Right forelimb (tissue), 1 donor: Measurements from ENCODE around the gene TTC9.
"Not testable (repeated sequence)": the region's sequence is repeated elsewhere in the genome, so short reads cannot be mapped to it uniquely, and the experiment has no call there.

Experiments
- DNase-seq: peaks from one replicate; pipeline ENCODE4 v3.0.0-alpha.2; 2018

Gene TTC9

DNA sequence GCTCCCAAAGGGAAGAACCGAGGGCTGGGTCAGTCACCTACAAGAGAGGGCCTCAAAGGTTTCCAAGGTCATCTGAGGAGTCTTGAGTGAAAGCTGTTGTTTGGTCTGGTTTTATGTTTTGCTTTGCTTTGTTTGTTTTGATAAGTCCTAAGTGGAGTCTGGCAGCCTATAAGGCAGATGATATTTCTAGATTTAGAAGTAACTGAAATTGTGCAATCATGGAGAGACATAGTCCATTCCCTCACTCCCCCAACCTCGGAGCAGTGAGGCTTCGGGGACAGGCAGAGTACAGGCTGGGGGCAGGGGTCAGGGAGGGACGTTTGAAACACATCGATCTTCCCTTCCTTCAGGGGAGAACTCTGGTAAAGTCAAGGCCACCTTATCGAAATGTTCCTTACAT, 42.3 kb downstream of the TTC9 start:
- no peak for DNase-seq

GRCh38 chr14:70685474-70686197, 43.9 kb downstream of the TTC9 start:
- no peak for DNase-seq

GRCh38 chr14:70692210-70692609, 50.5 kb downstream of the TTC9 start:
- no peak for DNase-seq

- no peak for DNase-seq
Observed at GRCh38 chr14:70696026-70696425, 54.3 kb downstream of the TTC9 start.

- no peak for DNase-seq
Observed at GRCh38 chr14:70697701-70698100, 56.0 kb downstream of the TTC9 start.

GRCh38 chr14:70698288-70698687, 56.6 kb downstream of the TTC9 start:
- no peak for DNase-seq

- no peak for DNase-seq
Observed at GRCh38 chr14:70699646-70700045, 57.9 kb downstream of the TTC9 start.

- DNase-seq: no peak
Observed at GRCh38 chr14:70700955-70701585, 59.4 kb downstream of the TTC9 start.

- no peak for DNase-seq
Observed at GRCh38 chr14:70701610-70702009, 59.9 kb downstream of the TTC9 start.

GRCh38 chr14:70702161-70702560, 60.4 kb downstream of the TTC9 start:
- DNase-seq: no peak

DNA sequence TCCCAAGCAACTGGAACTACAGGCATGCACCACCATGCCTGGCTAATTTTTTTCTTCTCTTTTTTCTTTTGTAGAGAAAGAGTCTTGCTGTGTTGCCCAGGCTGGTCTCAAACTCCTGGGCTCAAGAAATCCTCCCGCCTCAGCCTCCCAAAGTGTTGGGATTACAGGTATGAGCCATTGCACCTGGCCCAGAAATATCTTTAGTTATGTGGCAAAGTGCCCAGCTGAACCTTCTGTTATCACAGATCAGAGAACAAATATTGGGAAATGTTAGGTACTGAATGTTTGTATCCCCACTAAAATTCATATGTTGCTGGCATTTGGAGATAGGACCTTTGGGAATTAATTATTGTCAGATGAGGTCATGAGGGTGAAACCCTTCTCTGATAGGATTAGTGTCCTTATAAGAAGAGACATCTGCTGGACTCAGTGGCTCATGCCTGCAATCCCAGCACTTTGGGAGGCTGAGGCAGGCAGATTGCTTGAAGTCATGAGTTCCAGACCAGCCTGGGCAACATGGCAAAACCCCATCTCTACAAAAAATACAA, 62.0 kb downstream of the TTC9 start:
- DNase-seq: not testable (repeated sequence)

DNA sequence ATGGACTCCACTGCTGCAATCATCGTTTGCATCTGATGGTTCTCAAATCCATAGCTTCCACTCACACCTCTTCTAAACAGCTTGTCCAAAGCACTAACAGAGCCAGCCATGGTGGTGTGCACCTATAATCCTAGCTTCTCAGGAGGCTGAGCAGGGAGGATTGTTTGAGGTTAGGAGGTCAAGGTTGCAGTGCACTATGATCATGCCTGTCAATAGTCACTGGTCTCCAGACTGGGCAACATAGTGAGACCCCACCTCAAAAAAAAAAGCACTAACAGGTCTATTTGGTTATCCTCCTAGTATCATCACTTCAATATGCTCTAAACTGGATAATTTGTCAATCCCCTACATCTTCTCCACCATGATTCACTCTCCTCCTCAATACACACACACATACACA, 63.2 kb downstream of the TTC9 start:
- no peak for DNase-seq

DNA sequence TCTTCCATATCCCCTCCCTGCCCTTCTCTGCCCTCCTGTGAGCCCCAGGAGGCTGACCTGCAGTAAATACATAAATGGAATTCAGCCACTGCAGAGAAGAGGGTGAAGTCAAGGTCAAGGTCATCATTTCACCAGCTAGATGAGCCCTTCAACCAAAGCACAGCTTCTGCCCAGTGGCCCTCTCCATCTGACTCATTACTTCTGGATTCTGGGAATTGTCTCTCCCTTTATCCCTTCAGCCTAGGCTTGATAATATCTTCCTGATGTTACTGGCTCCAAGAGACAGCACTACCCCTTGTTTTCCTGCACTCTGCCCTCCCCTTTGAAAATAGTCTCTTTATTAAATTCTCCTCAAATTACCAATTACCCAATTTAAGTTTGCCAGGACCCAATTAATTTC, 64.5 kb downstream of the TTC9 start:
- no peak for DNase-seq

GRCh38 chr14:70707138-70708038, 65.7 kb downstream of the TTC9 start:
- DNase-seq: no peak

DNA sequence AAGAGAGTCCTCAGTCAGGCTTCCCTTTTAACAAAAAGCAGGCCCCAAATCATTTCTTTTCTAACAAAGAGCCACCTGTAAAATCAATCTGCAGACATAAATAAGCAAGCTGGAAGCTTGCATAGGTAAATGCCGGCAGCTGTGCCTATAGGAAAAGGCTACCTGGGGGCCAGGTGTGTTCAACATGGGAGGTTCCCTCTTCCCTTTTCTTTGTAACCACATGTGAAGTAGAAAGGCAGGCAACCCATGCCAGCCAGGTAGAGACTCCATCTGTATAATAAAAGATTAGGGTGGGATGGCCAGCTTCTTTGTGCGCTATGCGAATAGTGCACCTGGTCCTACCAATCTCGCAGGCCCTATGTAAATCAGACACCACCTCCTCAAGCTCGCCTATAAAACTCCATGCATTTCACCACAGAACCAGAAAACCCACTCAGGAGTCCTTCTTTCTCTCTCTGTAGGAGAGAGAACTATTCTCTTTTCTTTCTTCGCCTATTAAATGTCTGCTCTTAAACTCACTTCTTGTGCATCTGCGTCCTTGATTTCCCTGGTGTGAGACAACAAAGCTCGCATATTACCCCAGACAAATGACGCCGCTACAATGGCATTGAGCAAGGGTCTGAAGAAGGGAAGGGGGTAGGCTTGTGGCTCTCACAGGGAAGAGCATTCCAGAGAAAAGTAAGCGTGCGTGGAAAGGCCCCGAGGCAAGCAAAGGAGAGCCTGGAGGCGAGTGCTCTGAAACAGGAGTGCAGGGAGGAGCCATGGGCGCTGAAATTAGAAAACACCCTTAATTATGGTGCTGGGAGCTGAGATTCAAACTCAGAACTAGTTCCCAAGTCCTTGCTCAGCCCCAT, 67.2 kb downstream of the TTC9 start:
- no peak for DNase-seq

GRCh38 chr14:70709726-70710382, 68.1 kb downstream of the TTC9 start:
- DNase-seq: no peak

- DNase-seq: no peak
Observed at GRCh38 chr14:70711451-70711850, 69.7 kb downstream of the TTC9 start.

DNA sequence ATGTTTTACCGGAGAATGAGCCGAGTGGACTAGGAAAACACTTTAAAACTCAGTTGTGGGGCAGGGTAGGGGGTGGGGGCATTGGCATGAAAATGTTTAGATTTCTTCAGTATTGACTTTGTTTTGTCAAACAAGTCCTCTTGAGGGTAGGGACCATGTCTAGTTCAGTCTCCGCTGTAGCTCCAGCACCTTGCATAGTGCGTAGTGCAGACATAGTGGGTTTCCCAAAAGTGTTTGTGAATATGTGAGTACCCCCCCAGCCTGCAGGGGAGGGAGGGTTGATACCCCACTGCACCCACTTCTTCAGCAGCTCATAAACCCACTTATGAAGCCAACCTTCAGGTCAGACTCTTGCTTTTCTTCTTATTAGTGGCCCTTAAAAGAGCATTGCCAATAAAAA, 71.4 kb downstream of the TTC9 start:
- DNase-seq: no peak

DNA sequence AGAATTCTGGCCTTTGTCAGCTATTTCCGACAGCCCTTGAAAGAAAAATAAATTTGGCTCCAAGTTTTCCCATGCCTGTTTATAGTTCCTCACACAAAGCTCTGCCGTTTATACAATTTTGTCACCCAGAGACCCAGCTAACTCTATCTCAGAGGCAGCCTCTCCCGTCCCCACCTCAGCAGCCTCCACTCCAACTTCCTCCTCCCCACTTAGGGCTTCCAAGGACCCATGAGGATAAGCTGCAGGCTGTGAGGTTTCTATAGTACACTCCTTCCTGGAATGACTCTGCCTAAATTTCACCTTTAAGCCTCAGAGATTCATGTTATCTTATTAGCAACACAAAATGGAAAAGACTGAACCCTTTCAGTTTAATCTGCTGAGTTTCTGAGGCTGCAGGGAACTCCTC, 71.8 kb downstream of the TTC9 start:
- no peak for DNase-seq

DNA sequence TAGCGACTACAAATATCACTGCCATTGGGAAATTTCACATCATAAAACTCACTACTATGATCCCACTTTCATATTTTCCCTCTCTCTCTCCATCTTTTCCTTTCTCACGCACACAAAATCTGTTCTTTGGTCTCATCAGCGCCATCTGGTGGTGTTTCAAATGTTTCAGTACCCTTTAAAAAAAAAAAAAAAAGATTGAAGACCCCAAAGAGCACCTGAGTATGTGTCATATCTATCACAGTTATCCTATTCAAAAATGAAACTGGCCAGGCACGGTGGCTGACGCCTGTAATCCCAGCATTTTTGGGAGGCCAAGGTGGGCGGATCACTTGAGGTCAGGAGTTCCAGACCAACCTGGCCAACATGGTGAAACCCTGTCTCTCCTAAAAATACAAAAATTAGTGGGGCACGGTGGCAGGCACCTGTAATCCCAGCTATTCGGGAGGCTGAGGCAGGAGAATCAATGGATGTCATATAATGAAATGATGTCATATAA, 72.4 kb downstream of the TTC9 start:
- DNase-seq: peak; percentile 51

DNA sequence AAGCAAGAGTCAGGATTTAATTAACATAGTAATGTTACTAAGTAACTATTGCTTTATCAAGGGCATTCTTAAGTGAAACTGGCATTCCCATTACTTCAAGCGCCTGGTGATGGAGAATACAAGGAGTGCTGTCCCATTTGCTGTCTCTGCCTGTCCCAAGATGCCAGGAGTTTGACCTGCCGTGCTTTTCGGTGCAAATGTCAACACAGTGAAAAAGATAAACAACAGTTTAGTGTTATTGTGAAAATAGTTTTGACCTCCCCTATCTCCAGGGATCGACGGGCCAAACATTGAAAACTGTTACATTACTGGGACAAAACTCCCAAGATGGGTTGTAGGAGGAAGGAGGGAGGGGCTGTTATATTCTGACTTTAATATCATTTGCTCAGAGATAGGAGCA, 74.8 kb downstream of the TTC9 start:
- no peak for DNase-seq

DNA sequence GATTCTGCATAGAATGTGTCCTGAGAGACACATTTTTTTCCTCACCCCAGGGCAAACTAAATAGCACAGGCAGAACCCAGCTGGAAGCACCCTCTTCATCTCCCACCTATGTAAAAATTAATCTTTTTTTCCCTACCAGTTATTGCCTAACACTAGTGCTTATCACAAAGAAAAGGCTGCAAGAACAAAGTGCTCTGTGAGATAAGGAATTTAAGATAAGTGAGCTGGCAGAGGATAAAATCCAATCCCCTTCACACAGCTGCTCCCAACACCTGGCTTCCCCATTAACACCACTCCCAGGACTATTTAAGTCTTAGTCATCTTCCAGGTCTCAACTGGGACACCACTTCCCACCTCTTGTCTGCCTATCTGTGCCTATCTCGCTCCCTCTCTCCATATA, 75.2 kb downstream of the TTC9 start:
- DNase-seq: no peak
